ENCODE results near the gene TSTD2. TPM values are rescaled to one million over a fixed set of nuclear protein-coding genes. Genes with fewer than 3 reads are reported as not detected.

The TSTD2 gene
- total RNA-seq, 1 donor from 2014 or later, result 8.6 TPM

- DNase-seq (ENCODE audit: low read depth in 2 of 2), result peak; percentile 35 to 89
Measured at GRCh38 chr9:97564291-97565175, 68.6 kb downstream of the TSTD2 start.

GRCh38 chr9:97563458-97564135, 69.6 kb downstream of the TSTD2 start:
- DNase-seq (ENCODE audit: low read depth in 2 of 2), result peak in 1 of 2 donors; percentile 57

DNA sequence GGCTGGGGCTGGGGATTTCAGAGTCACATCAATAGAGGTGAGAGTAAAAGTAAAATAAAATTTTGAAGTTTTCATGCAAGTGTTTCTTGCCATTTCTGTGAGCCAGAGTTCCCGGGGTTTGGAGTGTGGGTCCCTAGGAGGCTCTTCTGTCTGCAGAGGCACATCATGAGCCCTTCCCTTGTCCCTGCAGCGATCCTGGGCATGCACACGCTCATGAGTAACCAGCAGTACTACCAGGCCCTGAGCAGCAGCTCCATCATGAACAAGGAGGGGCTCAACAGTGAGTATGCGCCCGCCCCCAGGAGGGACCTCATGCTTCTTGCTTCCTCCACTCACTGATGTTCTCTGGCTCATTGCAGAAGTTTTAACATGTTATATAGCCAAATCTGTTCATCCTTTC, 70.6 kb downstream of the TSTD2 start:
- DNase-seq (ENCODE audit: low read depth in 2 of 2), result no peak

DNA sequence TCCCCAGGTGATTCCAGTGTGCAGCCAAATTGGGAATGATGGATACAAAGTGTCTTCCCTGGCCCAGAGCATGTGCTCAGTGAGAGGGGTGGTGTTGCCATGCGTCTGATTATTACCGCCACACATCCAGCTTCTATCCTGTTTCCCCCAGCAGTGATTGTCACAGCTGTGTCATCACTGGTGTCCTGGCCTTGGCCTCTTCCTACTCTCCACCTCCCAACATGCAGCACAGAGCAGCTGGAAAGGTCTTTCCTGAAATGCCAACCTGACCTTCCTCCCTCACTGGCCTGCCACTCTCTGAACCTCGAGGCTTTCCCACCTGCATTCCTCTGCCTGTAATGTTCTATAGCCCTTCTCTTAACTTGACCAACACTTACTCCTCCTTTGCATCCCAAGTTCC, 71.7 kb downstream of the TSTD2 start:
- DNase-seq (ENCODE audit: low read depth in 2 of 2), result peak in 1 of 2 donors; percentile 65

DNA sequence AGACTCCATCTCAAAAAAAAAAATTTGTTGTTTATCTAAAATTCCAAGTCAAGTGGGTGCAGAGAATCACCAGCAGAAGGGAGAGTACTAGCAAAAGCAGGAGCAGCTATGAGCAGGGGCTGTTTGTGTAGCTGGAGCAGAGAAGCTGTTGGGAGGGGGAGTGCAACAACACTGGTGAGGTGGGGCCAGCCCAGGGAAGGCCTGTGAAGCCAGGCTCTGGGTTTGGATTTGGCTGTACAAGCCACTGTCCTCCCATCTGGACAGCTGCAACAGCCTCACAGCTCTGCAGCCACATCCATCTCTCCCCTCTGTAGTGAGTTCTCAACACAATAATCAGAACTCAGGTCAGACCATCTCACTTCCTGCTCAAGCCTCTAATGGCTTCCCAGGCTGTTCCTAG, 72.3 kb downstream of the TSTD2 start:
- DNase-seq (ENCODE audit: low read depth in 2 of 2), result no peak

DNA sequence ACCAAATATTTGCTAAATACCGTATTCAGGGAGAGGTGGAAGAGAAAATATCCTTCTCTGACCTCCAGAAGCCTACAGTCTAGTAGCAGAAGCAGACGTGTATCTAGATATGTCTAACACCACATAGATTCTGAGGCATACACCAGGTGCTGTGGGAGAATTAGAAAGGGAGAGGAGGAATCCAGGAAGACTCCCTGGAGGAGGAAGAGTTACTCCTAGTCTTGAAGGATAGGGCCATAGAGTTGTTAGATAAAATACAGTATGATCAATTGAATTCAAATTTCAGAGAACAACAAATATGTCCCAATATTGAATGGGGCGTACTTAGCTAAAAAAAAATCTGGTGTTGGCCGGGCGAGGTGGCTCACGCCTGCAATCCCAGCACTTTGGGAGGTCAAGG, 73.0 kb downstream of the TSTD2 start:
- no peak for DNase-seq (ENCODE audit: low read depth in 2 of 2)

- DNase-seq (ENCODE audit: low read depth in 2 of 2), result no peak
Measured at GRCh38 chr9:97559111-97559514, 74.1 kb downstream of the TSTD2 start.

DNA sequence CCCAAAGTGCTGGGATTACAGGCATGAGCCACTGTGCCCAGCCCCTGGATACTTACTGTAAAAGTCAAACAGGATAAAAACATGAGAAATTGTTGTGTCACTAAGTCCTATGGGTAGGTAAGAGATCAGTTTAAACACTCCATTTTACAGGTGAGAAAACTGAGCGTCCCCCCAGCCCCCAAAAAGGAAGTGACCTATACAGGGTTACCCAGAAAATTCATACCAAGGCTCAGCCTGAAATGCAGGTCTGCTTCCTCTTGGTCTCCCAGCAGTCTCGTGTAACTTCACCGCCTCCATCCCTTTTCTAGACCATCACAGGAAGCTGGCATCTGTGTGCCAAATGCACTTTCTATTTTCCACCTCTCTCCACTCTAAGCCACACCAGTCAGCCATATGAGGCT, 74.5 kb downstream of the TSTD2 start:
- no peak for DNase-seq (ENCODE audit: low read depth in 2 of 2)

DNA sequence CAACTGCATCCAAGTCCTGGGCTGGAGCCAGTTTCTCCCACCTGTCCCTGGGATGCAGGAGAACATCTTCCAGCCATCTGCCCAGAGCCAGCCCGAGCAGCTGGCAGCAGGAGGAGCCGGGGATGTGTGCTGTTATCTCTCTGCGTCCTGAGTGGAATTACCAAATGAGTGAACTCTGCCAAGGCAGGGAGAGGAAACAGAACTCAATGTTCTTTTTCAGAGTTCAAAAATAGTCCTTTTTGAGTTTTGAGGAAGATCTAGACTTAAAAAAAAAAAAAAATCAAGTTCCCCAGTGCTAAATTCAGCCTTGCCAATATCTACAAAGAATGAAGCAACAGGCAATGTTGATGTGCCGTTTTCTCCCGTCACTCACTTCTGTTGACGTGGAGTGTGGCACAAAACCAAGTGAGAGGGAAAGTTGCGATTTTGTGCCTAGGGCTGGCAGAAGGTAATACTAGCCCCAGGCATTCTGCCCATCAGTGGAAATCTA, 75.5 kb downstream of the TSTD2 start:
- peak; percentile 25 to 61 for DNase-seq (ENCODE audit: low read depth in 2 of 2)

DNA sequence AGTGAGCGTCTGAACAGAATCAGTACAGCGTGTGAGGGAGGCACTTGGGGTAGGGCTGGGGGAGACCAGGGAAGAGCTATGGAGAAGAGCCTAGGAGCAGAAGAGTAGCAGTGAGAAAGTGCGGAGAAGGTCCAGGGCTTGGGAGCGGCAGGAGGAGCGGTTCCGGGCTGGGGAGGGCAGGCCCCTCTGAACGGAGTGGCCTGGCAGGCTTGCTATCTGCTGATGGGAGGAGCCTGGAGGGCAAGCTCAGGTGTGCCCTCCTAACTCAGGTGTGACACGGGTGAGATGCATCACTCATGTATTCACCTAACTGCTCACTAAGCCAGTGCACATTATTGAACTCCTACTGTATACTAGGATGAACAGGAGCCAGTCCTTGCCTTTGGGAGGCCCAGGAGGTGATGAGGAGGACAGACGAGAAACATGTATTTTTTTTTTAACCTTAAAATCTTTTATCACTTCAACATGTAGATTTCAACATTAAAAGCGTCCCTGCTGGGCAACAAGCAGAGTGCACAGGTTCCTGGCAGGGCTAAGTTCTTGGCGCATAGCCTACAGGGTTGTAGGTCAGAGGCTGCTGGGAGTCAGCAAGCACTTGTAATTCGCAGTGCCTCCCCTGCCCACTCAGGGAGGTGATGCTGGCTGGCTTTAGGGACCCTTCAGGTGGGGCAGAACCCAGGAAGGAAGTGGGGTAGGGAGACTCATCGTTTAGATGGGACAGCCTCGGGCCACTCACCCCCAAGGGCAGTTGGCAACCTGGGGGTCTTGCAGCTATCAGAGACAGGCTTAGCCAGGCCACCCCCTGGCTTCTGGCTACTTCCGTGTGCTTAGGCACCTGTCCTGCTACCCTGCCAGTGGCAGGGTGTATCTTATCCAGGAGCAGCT, 76.2 kb downstream of the TSTD2 start:
- peak in 1 of 2 donors; percentile 21 for DNase-seq (ENCODE audit: low read depth in 2 of 2)

DNA sequence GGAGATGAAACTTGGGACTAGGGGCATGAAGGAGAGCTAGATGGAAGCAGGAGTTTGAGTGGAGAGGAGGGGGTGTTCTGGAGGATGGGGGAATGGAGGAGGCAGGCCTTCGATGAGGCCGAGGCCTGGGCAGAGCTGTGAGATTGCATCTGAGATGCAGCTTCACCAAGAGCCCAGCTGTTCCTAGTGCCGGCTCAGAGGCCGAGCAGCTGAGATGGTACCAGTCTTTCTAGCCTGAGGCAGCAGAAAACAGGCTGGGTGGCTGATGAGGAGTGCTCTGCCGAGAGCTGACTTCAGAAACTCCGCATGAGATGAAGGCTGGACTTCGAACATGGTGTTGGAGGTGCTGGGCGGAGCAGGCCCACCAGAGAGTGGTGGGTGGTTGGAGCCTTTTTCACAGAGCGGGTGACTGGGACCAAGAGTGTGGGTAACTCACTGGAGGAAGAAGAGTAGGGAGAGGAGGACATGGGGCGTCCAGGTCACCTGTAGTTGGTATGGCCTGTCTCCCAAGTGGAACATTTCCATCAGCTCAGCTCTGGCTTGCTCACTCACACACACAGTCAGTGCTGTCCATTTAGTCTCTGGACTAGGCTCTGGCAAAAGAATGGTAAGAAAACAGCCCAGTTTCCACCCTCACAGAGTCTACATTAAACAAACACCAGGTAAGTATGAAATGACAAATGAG, 77.0 kb downstream of the TSTD2 start:
- no peak for DNase-seq (ENCODE audit: low read depth in 2 of 2)

- DNase-seq (ENCODE audit: low read depth in 2 of 2), result no peak
Measured at GRCh38 chr9:97555164-97555563, 78.0 kb downstream of the TSTD2 start.

GRCh38 chr9:97554566-97555075, 78.5 kb downstream of the TSTD2 start:
- DNase-seq (ENCODE audit: low read depth in 2 of 2), result no peak

DNA sequence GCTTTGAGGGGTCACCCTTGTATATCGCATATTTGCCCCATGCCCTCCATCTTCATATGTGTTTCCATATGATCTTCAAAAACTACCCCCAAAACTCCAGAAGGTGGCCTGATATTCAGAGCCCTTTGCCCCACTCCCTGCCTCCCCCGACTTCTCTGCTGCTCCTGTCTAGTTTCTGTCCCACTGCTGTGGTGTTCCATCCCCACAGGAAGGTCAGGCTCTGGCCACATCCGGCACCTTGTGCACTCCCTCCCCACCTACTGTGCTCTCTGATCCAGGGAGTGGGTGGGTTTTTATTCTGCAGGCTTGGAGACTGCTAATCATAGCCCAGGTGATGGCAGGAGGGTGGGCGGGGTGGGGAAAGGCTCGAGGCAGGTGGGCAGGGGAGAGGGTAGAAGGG, 79.3 kb downstream of the TSTD2 start:
- DNase-seq (ENCODE audit: low read depth in 2 of 2), result no peak

- no peak for DNase-seq (ENCODE audit: low read depth in 2 of 2)
Measured at GRCh38 chr9:97553141-97553540, 80.0 kb downstream of the TSTD2 start.

GRCh38 chr9:97551308-97551707, 81.9 kb downstream of the TSTD2 start:
- DNase-seq (ENCODE audit: low read depth in 2 of 2), result no peak

GRCh38 chr9:97550386-97550785, 82.8 kb downstream of the TSTD2 start:
- no peak for DNase-seq (ENCODE audit: low read depth in 2 of 2)
